GM12872 (cell line): ENCODE data around the gene SYNRG.

Experiments used
- CTCF ChIP-seq: IDR thresholded peaks from 3 replicates; pipeline ENCODE4 v1.5.1; 2011; ENCODE audit warnings: low read depth, mild to moderate bottlenecking, low read length, moderate library complexity; ENCODE audit not compliant: insufficient read depth

The SYNRG gene

DNA sequence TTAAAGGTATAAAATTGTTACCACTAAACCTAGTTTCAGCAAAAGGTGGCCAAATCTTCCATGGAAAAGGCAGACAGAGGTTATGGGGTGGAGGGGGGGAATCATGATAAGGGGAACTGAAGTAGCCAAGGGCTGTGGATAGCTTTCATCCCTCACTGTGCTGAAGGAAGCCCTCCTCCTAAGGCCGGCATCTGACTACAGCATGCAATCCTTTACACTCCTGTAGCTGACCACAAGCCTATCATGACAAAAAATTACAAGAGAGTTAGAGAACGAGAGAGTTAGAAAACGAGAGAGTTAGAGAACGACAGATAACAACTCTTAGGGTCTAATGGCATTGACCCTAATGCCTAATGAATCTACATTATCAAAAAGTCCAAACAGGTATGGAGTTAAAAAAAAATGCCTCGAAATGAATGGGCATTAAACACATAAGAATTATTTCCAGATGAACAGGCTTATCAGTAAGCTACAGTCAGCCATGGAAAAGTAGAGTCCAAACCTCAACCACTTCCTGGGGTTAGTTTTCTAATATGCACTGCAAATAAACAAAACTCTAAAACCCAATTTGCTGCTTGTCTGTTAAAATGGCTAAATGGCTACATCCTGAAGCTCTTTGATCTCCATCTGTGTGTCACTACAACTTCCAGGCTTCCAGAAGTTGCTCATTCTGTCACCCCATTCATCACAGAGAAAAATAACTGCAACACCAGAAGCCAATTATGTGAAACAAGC is 89.8 kb downstream of the SYNRG start:
- no peak for TF ChIP-seq CTCF

GRCh38 chr17:37518826-37519225 is 90.4 kb downstream of the SYNRG start:
- TF ChIP-seq CTCF: no peak

DNA sequence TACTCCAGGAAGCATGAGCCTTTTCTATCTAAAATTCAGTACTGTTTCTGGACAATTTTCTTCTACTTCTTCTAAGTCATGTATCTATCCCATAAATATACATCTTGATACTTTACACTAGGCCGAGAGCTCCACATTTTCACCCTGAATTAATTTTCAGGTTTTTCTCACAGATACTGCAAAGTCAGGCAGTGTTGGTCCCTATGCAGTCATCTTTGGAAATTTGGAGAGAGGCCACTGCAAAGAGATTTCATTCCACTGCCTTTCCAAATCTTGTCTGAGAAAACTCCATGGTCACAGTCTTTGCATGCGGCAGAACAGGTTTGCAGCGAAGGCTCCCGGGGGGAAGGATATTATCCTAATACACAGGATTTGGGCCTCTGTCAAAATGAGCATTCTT is 91.3 kb downstream of the SYNRG start:
- TF ChIP-seq CTCF: no peak

- TF ChIP-seq CTCF: no peak
Observed at GRCh38 chr17:37516127-37516571, 93.1 kb downstream of the SYNRG start.

- no peak for TF ChIP-seq CTCF
Observed at GRCh38 chr17:37513711-37514110, 95.5 kb downstream of the SYNRG start.

DNA sequence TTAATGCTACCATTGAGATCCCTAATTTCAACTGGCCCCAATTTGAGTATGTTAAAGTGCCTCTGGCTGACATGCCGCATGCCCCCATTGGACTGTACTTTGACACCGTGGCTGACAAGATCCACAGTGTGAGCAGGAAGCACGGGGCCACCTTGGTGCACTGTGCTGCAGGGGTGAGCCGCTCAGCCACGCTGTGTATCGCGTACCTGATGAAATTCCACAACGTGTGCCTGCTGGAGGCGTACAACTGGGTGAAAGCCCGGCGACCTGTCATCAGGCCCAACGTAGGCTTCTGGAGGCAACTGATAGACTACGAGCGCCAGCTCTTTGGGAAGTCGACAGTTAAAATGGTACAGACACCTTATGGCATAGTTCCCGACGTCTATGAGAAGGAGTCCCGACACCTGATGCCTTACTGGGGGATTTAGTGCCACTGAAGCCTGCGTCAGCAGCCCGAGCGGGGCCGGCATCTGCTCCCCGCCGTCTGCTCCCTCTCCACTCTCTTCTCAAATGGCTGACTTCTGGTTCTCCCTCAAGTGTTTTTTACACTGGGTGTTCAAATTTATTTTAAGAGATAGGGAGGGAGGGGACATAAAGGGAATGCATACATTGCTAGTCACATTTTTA is 96.7 kb downstream of the SYNRG start:
- no peak for TF ChIP-seq CTCF

- TF ChIP-seq CTCF: no peak
Observed at GRCh38 chr17:37510056-37510455, 99.2 kb downstream of the SYNRG start.
